Tibial nerve (tissue), 4 donors: Measurements from ENCODE around the gene NDC1. TPM values are rescaled to one million over a fixed set of nuclear protein-coding genes. Genes with fewer than 3 reads are reported as not detected.

ENCODE experiments used
- DNase-seq, 2 donors: peaks; one replicate each; pipeline ENCODE4 v3.0.0-alpha.2; 2019; ENCODE audit warnings: low spot score in 2 of 2
- H3K27ac ChIP-seq, 4 donors: fragments of 200-600 bp; sonication (generic) in 3 of 4; one replicate each; pipeline ENCODE4 v1.5.1; 2017 to 2019; ENCODE audit warnings: mild to moderate bottlenecking in 1 of 4
- H3K27me3 ChIP-seq, 2 donors: fragments of 200-600 bp; sonication (generic) in 1 of 2; one replicate each; pipeline versions ENCODE4 v1.5.1 to v1.6.0; 2017 to 2019
- H3K36me3 ChIP-seq, 3 donors: fragments of 200-600 bp; sonication (generic); one replicate each; pipeline ENCODE4 v1.5.1; 2018 to 2019
- H3K4me1 ChIP-seq, 4 donors: fragments of 200-600 bp; sonication (generic) in 3 of 4; one replicate each; pipeline ENCODE4 v1.5.1; 2017 to 2019
- H3K4me3 ChIP-seq, 4 donors: fragments of 200-600 bp; sonication (generic) in 3 of 4; one replicate each; pipeline ENCODE4 v1.5.1; 2017 to 2019; ENCODE audit warnings: mild to moderate bottlenecking in 1 of 4, moderate library complexity in 1 of 4
- H3K9me3 ChIP-seq, 4 donors: fragments of 200-600 bp; sonication (generic) in 3 of 4; one replicate each; pipeline ENCODE4 v1.5.1; 2017 to 2019
- EP300 ChIP-seq, 2 donors: sonication (generic); formaldehyde crosslinking; IDR thresholded peaks; one replicate each; pipeline ENCODE4 v1.6.1; 2017; ENCODE audit warnings: antibody characterized with exemption in 2 of 2, mild to moderate bottlenecking in 1 of 2
- POLR2A ChIP-seq, 2 donors: fragments of 450-650 bp; IDR thresholded peaks; one replicate each; pipeline ENCODE4 v1.6.1; 2017; ENCODE audit warnings: antibody characterized with exemption in 2 of 2, mild to moderate bottlenecking in 2 of 2, moderate library complexity in 2 of 2
- WGBS, 2 donors: methylation state at CpG; one replicate each; pipeline ENCODE4 v1.1.5; 2018; 5-methylcytosine and 5-hydroxymethylcytosine counted together
- total RNA-seq, 4 donors: library from RNA; depleted of rRNA; stranded (reverse); fragments of >200 nt; gene quantifications; one replicate each; pipeline ENCODE4 v1.1.0, GENCODE V29; 2016
- TF ChIP-seq, protein P1 (sequence below), 5 experiments: fragments of 200-600 bp in 3 of 5; fragments of 450-650 bp in 2 of 5; sonication (generic) in 3 of 5; IDR thresholded peaks; one replicate each; pipeline ENCODE4 v1.5.1; 2016 to 2019; ENCODE audit warnings: antibody characterized with exemption in 5 of 5, mild to moderate bottlenecking in 3 of 5, moderate library complexity in 2 of 5

Gene NDC1
- total RNA-seq, 4 donors from 2014 or later, result 8.0 to 13.5 (median 11.5) TPM

DNA sequence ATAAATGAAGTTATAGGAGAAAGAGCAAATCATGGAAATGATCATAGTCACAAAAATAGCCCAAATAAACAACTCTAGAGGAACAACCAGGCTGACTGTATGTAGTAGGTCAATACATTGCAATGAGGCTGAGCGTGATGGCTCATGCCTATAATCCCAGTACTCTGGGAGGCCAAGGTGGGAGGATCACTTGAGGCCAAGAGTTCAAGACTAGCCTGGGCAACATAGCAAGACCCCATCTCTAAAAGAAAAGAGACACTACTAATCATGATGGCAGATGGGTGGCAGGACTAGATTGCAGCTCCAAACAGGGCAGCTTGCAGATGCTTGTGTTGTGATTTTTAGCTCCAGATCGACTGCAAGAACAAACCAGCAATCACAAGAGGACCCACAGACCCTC, 27.6 kb downstream of the NDC1 start:
- Histone ChIP-seq H3K27me3 (no peaks in the 10 kb centered on the region), H3K9me3 (no peaks in the 10 kb centered on the region), H3K4me1 (no peaks in the 10 kb centered on the region), H3K27ac (no peak overlapping the region), H3K36me3 (peaks cover 0 to 66% (median 0%) of the 10 kb centered on the region in 3 donors), H3K4me3 (no peak overlapping the region)
- TF ChIP-seq, protein P1, sequence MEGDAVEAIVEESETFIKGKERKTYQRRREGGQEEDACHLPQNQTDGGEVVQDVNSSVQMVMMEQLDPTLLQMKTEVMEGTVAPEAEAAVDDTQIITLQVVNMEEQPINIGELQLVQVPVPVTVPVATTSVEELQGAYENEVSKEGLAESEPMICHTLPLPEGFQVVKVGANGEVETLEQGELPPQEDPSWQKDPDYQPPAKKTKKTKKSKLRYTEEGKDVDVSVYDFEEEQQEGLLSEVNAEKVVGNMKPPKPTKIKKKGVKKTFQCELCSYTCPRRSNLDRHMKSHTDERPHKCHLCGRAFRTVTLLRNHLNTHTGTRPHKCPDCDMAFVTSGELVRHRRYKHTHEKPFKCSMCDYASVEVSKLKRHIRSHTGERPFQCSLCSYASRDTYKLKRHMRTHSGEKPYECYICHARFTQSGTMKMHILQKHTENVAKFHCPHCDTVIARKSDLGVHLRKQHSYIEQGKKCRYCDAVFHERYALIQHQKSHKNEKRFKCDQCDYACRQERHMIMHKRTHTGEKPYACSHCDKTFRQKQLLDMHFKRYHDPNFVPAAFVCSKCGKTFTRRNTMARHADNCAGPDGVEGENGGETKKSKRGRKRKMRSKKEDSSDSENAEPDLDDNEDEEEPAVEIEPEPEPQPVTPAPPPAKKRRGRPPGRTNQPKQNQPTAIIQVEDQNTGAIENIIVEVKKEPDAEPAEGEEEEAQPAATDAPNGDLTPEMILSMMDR (IDR thresholded peaks at IDR 0.05), result no peak
- TF ChIP-seq POLR2A (IDR thresholded peaks at IDR 0.05), result no peak
- 88 to 100% methylated on average over 2 of the region's 2 CpGs for WGBS, 2 donors
- no peak for DNase-seq

DNA sequence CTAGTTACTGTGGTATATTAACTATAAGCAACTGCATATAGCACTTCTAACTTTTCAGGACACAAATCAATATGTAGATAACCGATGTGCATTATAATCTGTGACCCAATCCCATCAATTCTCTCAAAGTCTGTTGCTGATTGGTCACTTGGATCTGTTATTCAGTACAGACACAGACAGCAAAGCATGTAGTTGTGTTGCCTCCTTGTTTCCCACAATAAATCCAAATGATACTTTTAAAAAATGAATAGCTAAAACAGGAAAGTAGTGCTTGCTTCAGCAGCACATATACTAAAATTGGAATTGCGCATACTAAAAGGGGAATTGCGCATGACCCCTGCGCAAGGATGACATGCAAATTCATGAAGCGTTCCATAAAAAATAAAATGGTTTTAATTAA, 28.1 kb downstream of the NDC1 start:
- 98 to 99% methylated on average over 5 of the region's 5 CpGs for WGBS, 2 donors
- TF ChIP-seq EP300 (IDR thresholded peaks at IDR 0.05) (no peak), POLR2A (IDR thresholded peaks at IDR 0.05) (no peak)
- TF ChIP-seq, protein P1 (IDR thresholded peaks at IDR 0.05), result no peak
- H3K4me1 ChIP-seq, result no peaks in the 10 kb centered on the region
- H3K27ac ChIP-seq, result no peak overlapping the region
- DNase-seq, result no peak
- H3K36me3 ChIP-seq, result peaks cover 0 to 65% (median 0%) of the 10 kb centered on the region in 3 donors
- no peaks in the 10 kb centered on the region for H3K27me3 ChIP-seq
- H3K4me3 ChIP-seq, result no peak overlapping the region
- H3K9me3 ChIP-seq, result no peaks in the 10 kb centered on the region

DNA sequence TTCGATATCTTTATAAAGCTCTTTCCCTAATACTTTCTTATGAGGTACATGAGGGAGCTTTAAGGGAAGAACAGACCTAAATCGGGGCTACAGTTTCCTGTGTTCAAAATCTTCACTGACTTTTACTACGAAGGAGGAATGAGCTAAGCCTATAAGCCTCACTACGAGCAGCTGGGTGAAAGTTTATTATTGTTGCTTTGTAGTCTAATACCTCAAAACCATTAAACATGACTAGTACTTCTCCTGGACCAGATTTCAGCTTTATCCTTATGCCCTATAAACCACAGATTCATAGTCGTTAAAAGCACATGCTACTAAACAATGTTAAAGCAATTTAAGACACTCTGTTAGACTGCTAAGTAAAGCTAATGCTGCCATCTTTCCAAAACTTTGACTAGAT, 30.2 kb downstream of the NDC1 start:
- no peaks in the 10 kb centered on the region for H3K9me3 ChIP-seq
- no peak for DNase-seq
- no peaks in the 10 kb centered on the region for H3K4me1 ChIP-seq
- no peaks in the 10 kb centered on the region for H3K27me3 ChIP-seq
- TF ChIP-seq, protein P1 (IDR thresholded peaks at IDR 0.05), result no peak
- TF ChIP-seq EP300 (IDR thresholded peaks at IDR 0.05) (no peak), POLR2A (IDR thresholded peaks at IDR 0.05) (no peak)
- no peak overlapping the region for H3K4me3 ChIP-seq
- 68 to 74% methylated on average over 5 of the region's 5 CpGs for WGBS, 2 donors
- peaks cover 0 to 62% (median 0%) of the 10 kb centered on the region in 3 donors for H3K36me3 ChIP-seq
- H3K27ac ChIP-seq, result no peak overlapping the region

DNA sequence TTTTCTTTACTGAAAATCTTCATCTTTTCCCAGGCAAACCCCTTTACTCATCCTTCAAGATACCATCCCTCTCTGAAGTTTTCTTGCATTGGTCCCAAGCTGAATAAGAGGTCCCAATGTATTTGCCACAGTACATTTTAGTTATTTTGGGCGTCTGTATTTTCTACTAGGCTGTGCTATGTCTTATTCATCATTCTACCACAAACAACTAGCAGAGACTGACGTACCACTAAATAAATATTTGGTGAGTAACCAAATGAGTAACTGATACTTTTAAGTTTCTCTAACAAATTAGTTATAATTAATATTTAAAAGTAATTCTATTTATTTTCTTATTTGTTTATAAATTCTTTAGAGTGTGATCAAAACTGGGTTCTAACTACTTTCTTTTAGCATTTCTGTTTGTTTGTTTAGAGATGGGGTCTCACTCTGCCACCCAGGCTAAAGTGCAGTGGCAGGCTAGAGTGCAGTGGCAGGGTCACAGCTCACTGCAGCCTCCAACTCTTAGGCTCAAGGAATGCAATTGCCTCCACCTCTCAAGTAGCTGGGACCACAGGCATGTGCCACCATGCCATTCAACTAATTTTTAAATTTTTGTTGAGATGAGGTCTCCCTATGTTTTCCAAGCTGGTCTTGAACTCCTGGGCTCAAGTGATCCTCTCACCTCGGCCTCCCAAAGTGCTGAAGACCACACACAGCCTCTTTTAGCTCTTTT, 33.1 kb downstream of the NDC1 start:
- H3K4me3 ChIP-seq, result no peak overlapping the region
- H3K36me3 ChIP-seq, result peaks cover 0 to 63% (median 6%) of the 10 kb centered on the region in 3 donors
- H3K4me1 ChIP-seq, result no peaks in the 10 kb centered on the region
- no peaks in the 10 kb centered on the region for H3K27me3 ChIP-seq
- H3K27ac ChIP-seq, result no peak overlapping the region
- no peaks in the 10 kb centered on the region for H3K9me3 ChIP-seq
- 95 to 97% methylated on average over 3 of the region's 3 CpGs for WGBS, 2 donors
- TF ChIP-seq EP300 (IDR thresholded peaks at IDR 0.05) (no peak), POLR2A (IDR thresholded peaks at IDR 0.05) (no peak)
- TF ChIP-seq, protein P1 (IDR thresholded peaks at IDR 0.05), result no peak
- DNase-seq, result no peak

DNA sequence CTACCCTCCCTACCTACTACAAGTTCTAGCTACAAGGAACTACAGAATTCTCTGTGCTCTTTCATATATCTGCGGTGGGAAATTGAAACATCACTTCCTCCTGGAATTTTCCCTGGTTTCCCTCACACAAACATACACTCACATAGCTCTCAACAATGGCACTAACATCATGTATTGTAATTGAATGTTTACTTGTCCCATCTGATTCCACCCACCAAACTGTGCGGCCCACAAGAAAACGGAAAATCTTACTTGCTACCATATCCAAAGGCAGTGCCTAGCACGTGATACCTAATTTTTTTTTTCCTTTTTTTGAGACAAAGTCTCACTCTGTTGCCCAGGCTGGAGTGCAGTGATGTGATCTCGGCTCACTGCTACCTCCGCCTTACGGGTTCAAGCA, 33.9 kb downstream of the NDC1 start:
- Histone ChIP-seq H3K9me3 (no peaks in the 10 kb centered on the region), H3K36me3 (peaks cover 0 to 61% (median 6%) of the 10 kb centered on the region in 3 donors), H3K4me3 (no peak overlapping the region), H3K27me3 (no peaks in the 10 kb centered on the region), H3K4me1 (no peaks in the 10 kb centered on the region), H3K27ac (no peak overlapping the region)
- DNase-seq, result no peak
- no peak for TF ChIP-seq EP300 (IDR thresholded peaks at IDR 0.05)
- TF ChIP-seq, protein P1 (IDR thresholded peaks at IDR 0.05), result no peak
- TF ChIP-seq POLR2A (IDR thresholded peaks at IDR 0.05), result no peak
- WGBS, 2 donors, result 94 to 95% methylated on average over 7 of the region's 7 CpGs
